ENCODE data around the gene ZNF217.

The ZNF217 gene

GRCh38 chr20:53579581-53580375, 13.9 kb downstream of the ZNF217 start:
- in situ Hi-C loops (cut with MboI; ENCODE audit: low sequenced_read_pairs), result loop anchor here (5.0 to 10.0 kb wide), 2 partner anchors 175 to 363 kb away; no protein-coding TSS in a partner anchor
- no peak for DNase-seq (ENCODE audit: low spot score in 2 of 2)
- Histone ChIP-seq H3K27me3 (ENCODE audit: low read depth) (no peaks in the 10 kb centered on the region), H3K4me1 (peaks cover 49% of the 10 kb centered on the region), H3K9me3 (no peaks in the 10 kb centered on the region), H3K4me3 (peak overlapping the region; percentile 20), H3K36me3 (replicated peaks) (peaks cover 81% of the 10 kb centered on the region)

DNA sequence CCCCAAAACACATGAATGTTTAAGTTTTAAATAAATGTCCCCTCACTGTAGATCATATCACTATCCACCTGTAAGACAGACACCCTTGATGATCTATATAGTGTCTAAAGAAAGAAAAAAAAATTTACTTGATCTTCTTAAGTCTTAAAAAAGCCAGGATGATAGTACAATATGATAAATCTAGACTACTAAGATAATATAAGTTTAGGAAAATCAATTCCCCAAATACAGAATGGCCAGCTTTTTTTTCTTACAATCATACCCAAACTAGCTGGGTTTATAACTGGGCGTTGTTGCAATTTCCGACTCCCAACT, 14.4 kb downstream of the ZNF217 start:
- H3K36me3 ChIP-seq (replicated peaks), result peaks cover 87% of the 10 kb centered on the region

DNA sequence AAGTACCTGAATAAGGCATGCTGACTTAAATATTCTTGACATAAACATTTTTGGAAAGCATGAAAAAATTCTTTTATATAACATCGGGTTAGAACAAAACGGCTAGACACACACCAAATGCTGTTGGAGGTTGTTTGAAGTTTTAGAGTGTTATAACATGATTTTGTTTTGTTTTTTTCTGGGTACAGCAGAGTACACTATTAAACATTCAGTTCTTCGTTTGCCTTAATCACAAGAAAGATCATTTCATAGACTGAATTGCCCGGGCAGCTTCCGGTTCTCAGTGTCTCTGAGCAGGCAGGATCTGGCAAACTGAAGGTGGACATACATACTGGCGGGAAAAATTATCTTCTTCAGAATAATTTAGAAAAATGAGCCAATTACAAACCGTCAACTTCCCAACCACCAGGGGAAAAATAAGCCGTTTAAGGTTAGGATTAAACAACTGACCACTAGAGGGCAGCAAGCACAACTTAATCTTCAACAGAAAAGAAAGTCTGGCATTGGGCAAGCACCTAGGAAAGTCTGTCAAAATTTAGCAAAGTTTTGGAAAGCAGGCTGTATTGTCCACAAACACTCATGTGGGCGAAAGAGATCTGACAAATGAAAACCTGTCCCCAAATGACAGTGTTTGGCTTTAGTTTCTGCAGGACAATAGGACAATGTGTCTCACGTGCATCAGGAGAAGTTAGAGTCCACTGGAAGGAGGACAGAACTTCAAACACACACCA, 15.0 kb downstream of the ZNF217 start:
- in situ Hi-C loops (cut with MboI; ENCODE audit: low sequenced_read_pairs), result loop anchor here (5.0 kb wide), 1 partner anchor 364 kb away; no protein-coding TSS in a partner anchor
- DNase-seq (ENCODE audit: low spot score in 2 of 2), result peak; percentile 78 to 81

More for the DNA sequence above, 14.4 kb downstream of the ZNF217 start:
- H3K27me3 ChIP-seq (ENCODE audit: low read depth), result no peaks in the 10 kb centered on the region
- DNase-seq (ENCODE audit: low spot score in 2 of 2), result no peak
- peaks cover 46% of the 10 kb centered on the region for H3K4me1 ChIP-seq
- H3K4me3 ChIP-seq, result peak overlapping the region; percentile 20
- no peaks in the 10 kb centered on the region for H3K9me3 ChIP-seq
- in situ Hi-C loops (cut with MboI; ENCODE audit: low sequenced_read_pairs), result loop anchor here (5.0 kb wide), 1 partner anchor 363 kb away; no protein-coding TSS in a partner anchor

GRCh38 chr20:53576586-53577318, 16.9 kb downstream of the ZNF217 start:
- Histone ChIP-seq H3K36me3 (replicated peaks) (peaks cover 94% of the 10 kb centered on the region), H3K4me1 (peaks cover 28% of the 10 kb centered on the region)
- in situ Hi-C loops (cut with MboI; ENCODE audit: low sequenced_read_pairs), result loop anchor here (5.0 kb wide), 1 partner anchor 366 kb away; no protein-coding TSS in a partner anchor

More for the DNA sequence above, 15.0 kb downstream of the ZNF217 start:
- Histone ChIP-seq H3K4me3 (peak overlapping the region; percentile 20), H3K27me3 (ENCODE audit: low read depth) (no peaks in the 10 kb centered on the region), H3K9me3 (no peaks in the 10 kb centered on the region), H3K4me1 (peaks cover 41% of the 10 kb centered on the region), H3K36me3 (replicated peaks) (peaks cover 92% of the 10 kb centered on the region)

DNA sequence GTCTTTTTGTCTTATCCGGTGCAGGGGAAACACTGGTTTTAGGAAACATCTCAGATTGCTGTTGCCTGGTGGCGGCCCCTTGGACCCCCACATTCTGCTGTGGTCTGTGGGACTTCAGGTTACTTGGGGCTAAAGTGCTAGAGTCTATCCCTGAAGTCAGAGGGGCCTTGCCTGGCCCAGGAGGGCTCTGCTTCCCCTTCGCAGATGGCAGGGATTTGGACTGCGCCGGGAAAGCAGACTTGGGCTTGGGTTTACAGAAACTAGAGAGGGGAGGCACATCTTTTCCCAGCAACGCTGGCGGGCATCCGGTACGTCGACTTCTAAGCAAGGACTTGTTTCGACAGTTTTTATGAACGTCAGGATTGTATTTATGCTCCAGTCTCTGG, 17.5 kb downstream of the ZNF217 start:
- H3K4me3 ChIP-seq, result no peak overlapping the region
- peaks cover 92% of the 10 kb centered on the region for H3K36me3 ChIP-seq (replicated peaks)
- H3K4me1 ChIP-seq, result peaks cover 28% of the 10 kb centered on the region
- DNase-seq (ENCODE audit: low spot score in 2 of 2), result no peak
- H3K27me3 ChIP-seq (ENCODE audit: low read depth), result no peaks in the 10 kb centered on the region
- H3K9me3 ChIP-seq, result no peaks in the 10 kb centered on the region
- in situ Hi-C loops (cut with MboI; ENCODE audit: low sequenced_read_pairs), result loop anchor here (5.0 kb wide), 1 partner anchor 366 kb away; no protein-coding TSS in a partner anchor

More at GRCh38 chr20:53576586-53577318, 16.9 kb downstream of the ZNF217 start:
- DNase-seq (ENCODE audit: low spot score in 2 of 2), result no peak
- no peaks in the 10 kb centered on the region for H3K27me3 ChIP-seq (ENCODE audit: low read depth)
- no peaks in the 10 kb centered on the region for H3K9me3 ChIP-seq
- no peak overlapping the region for H3K4me3 ChIP-seq

- no peaks in the 10 kb centered on the region for H3K27me3 ChIP-seq (ENCODE audit: low read depth)
- DNase-seq (ENCODE audit: low spot score in 2 of 2), result no peak
- no peak overlapping the region for H3K4me3 ChIP-seq
- H3K36me3 ChIP-seq (replicated peaks), result peaks cover 92% of the 10 kb centered on the region
- no peaks in the 10 kb centered on the region for H3K9me3 ChIP-seq
- in situ Hi-C loops (cut with MboI; ENCODE audit: low sequenced_read_pairs), result loop anchor here (5.0 kb wide), 1 partner anchor 367 kb away; no protein-coding TSS in a partner anchor
- H3K4me1 ChIP-seq, result peaks cover 24% of the 10 kb centered on the region
These were observed 18.0 kb downstream of the ZNF217 start for GRCh38 chr20:53575481-53576194.

GRCh38 chr20:53574819-53575218, 18.8 kb downstream of the ZNF217 start:
- H3K4me3 ChIP-seq, result no peak overlapping the region
- in situ Hi-C loops (cut with MboI; ENCODE audit: low sequenced_read_pairs), result loop anchor here (5.0 to 25.0 kb wide), 3 partner anchors 367 to 637 kb away; partner anchors contain the start of genes BCAS1 and PFDN4
- H3K36me3 ChIP-seq (replicated peaks), result peaks cover 89% of the 10 kb centered on the region
- peaks cover 16% of the 10 kb centered on the region for H3K4me1 ChIP-seq
- no peak for DNase-seq (ENCODE audit: low spot score in 2 of 2)
- no peaks in the 10 kb centered on the region for H3K27me3 ChIP-seq (ENCODE audit: low read depth)
- H3K9me3 ChIP-seq, result no peaks in the 10 kb centered on the region

DNA sequence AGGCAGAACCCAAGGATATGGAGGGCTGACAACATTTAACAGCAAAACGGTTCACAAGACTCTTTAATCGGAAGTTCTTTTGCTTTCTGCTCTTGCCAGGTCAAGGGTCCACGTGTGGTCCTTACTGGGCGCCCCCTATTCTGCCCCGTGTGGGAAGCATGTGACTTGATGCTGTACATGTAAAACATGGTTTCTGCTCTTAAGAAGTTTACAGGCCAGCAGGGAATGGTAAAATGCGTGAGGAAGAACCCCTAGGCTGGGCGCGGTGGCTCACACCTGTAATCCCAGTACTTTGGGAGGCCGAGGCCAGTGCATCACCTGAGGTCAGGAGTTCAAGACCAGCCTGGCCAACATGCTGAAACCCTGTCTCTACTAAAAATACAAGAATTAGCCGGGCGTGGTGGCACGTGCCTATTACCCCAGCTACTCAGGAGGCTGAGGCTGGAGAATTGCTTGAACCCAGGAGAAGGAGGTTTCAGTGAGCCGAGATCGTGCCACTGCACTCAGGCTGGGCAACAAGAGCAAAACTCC, 19.3 kb downstream of the ZNF217 start:
- DNase-seq (ENCODE audit: low spot score in 2 of 2), result no peak
- peaks cover 89% of the 10 kb centered on the region for H3K36me3 ChIP-seq (replicated peaks)
- no peaks in the 10 kb centered on the region for H3K9me3 ChIP-seq
- H3K27me3 ChIP-seq (ENCODE audit: low read depth), result no peaks in the 10 kb centered on the region
- H3K4me1 ChIP-seq, result peaks cover 11% of the 10 kb centered on the region
- H3K4me3 ChIP-seq, result no peak overlapping the region
- in situ Hi-C loops (cut with MboI; ENCODE audit: low sequenced_read_pairs), result loop anchor here (25.0 kb wide), 2 partner anchors 488 to 638 kb away; partner anchors contain the start of genes BCAS1 and PFDN4

GRCh38 chr20:53571555-53572286, 21.9 kb downstream of the ZNF217 start:
- Histone ChIP-seq H3K36me3 (replicated peaks) (peaks cover 84% of the 10 kb centered on the region), H3K4me1 (peaks cover 15% of the 10 kb centered on the region), H3K4me3 (no peak overlapping the region), H3K9me3 (no peaks in the 10 kb centered on the region), H3K27me3 (ENCODE audit: low read depth) (no peaks in the 10 kb centered on the region)
- no peak for DNase-seq (ENCODE audit: low spot score in 2 of 2)
- in situ Hi-C loops (cut with MboI; ENCODE audit: low sequenced_read_pairs), result loop anchor here (25.0 kb wide), 2 partner anchors 491 to 641 kb away; partner anchors contain the start of genes BCAS1 and PFDN4

DNA sequence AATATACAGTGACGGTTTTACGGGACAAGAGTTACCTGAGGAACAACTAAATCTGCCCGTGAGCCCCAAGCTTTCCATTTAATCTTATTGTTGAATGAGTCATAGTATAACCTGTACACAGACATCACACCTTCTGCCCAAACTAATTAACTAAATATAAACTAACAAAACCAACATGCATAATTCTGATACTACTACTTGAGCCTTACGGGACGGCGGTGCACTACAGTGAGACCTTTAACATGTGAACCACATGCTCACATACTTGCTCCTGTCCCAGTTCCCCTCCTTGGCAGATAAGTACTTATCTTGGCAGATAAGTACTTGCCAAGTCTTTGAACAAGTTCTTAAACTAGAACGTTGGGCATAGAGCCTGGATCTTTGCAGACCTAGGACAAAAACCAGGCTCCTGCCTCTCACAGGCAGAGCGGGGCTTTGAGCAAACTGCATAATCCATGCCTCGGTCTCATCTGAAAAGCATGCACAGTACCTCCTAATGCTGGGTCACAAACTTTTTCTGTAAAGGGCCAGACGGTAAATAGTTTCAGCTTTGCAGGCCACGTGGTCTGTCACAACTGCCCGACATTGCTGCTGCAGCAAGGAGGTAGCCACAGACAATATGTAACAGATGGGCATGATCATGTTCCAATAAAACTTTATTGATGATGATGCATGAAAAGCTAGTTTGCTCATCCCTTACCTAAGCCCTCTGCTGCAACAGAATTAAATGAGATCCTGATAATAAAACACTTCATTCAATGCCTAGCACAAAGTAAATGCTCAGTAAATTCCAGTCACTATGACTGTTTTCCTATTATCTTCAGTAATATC, 23.0 kb downstream of the ZNF217 start:
- in situ Hi-C loops (cut with MboI; ENCODE audit: low sequenced_read_pairs), result loop anchor here (25.0 kb wide), 2 partner anchors 492 to 642 kb away; partner anchors contain the start of genes BCAS1 and PFDN4
- DNase-seq (ENCODE audit: low spot score in 2 of 2), result no peak
- H3K27me3 ChIP-seq (ENCODE audit: low read depth), result no peaks in the 10 kb centered on the region
- H3K4me3 ChIP-seq, result no peak overlapping the region
- no peaks in the 10 kb centered on the region for H3K9me3 ChIP-seq
- peaks cover 15% of the 10 kb centered on the region for H3K4me1 ChIP-seq
- H3K36me3 ChIP-seq (replicated peaks), result peaks cover 78% of the 10 kb centered on the region

DNA sequence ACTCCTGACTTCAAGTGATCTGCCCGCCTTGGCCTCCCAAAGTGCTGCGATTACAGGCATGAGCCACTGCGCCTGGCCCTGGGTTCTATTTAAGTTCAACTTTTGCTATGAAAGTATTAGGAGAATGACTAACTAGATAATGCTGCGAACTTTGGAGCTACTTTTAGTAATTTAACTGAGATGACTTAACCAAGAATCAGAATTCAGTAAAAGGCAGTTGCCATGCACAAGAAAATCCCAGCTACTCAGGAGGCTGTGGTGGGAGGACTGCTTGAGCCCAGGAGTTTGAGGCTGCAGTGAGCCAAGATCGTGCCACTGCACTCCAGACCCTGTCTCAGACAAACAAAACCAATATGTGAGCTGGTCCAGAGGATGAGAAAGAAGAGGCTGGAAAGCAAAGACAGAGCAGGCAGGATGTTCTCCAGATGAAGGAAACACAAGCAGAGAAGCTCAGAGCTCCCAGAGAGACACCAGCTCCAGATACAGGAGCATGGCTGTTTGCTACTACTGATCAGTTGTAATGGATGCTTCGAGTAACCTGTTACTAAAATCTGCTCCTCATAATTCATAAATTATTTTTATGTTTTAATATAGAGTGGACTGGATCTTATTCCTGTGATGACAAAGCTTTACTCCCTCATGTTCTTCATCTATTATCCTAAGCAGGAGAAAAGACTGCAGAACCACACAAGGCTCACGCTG, 23.9 kb downstream of the ZNF217 start:
- DNase-seq (ENCODE audit: low spot score in 2 of 2), result no peak
- Histone ChIP-seq H3K27me3 (ENCODE audit: low read depth) (no peaks in the 10 kb centered on the region), H3K36me3 (replicated peaks) (peaks cover 73% of the 10 kb centered on the region), H3K4me3 (no peak overlapping the region), H3K9me3 (no peaks in the 10 kb centered on the region), H3K4me1 (peaks cover 15% of the 10 kb centered on the region)
- in situ Hi-C loops (cut with MboI; ENCODE audit: low sequenced_read_pairs), result loop anchor here (25.0 kb wide), 2 partner anchors 493 to 643 kb away; partner anchors contain the start of genes BCAS1 and PFDN4

All from HAP-1 (cell line).